Measurements from ENCODE around the gene GRIN1.

GRIN1 gene

GRCh38 chr9:137147793-137148160, 8.8 kb downstream of the GRIN1 start:
- Histone ChIP-seq H3K9me3 (ENCODE audit: low read depth, low read length) (no peaks in the 10 kb centered on the region), H3K9ac (ENCODE audit: insufficient read length) (no peak overlapping the region), H3K27ac (no peak overlapping the region), H3K4me3 (no peak overlapping the region), H3K36me3 (ENCODE audit: insufficient read depth, low read length) (no peaks in the 10 kb centered on the region)
- DNase-seq (ENCODE audit: low read depth, low spot score) = no peak
- TF ChIP-seq FOXP2 (optimal IDR thresholded peaks at IDR 0.05; ENCODE audit: control extremely low read depth, extremely low read length, insufficient read depth) (no peak), EZH2 (IDR thresholded peaks at IDR 0.05) (no peak), POLR2AphosphoS5 (IDR thresholded peaks at IDR 0.05; ENCODE audit: borderline replicate concordance, low read depth, low read length) (no peak)

GRCh38 chr9:137148242-137148641, 9.3 kb downstream of the GRIN1 start:
- no peak overlapping the region for H3K27ac ChIP-seq
- no peak for TF ChIP-seq POLR2AphosphoS5 (IDR thresholded peaks at IDR 0.05; ENCODE audit: borderline replicate concordance, low read depth, low read length)
- TF ChIP-seq EZH2 (IDR thresholded peaks at IDR 0.05) = no peak
- no peak for TF ChIP-seq FOXP2 (optimal IDR thresholded peaks at IDR 0.05; ENCODE audit: control extremely low read depth, extremely low read length, insufficient read depth)
- no peaks in the 10 kb centered on the region for H3K36me3 ChIP-seq (ENCODE audit: insufficient read depth, low read length)
- no peaks in the 10 kb centered on the region for H3K9me3 ChIP-seq (ENCODE audit: low read depth, low read length)
- H3K9ac ChIP-seq (ENCODE audit: insufficient read length) = no peak overlapping the region
- DNase-seq (ENCODE audit: low read depth, low spot score) = no peak
- no peak overlapping the region for H3K4me3 ChIP-seq

GRCh38 chr9:137148661-137149060, 9.7 kb downstream of the GRIN1 start:
- TF ChIP-seq FOXP2 (optimal IDR thresholded peaks at IDR 0.05; ENCODE audit: control extremely low read depth, extremely low read length, insufficient read depth) (no peak), POLR2AphosphoS5 (IDR thresholded peaks at IDR 0.05; ENCODE audit: borderline replicate concordance, low read depth, low read length) (no peak), EZH2 (IDR thresholded peaks at IDR 0.05) (no peak)
- no peak overlapping the region for H3K9ac ChIP-seq (ENCODE audit: insufficient read length)
- H3K9me3 ChIP-seq (ENCODE audit: low read depth, low read length) = no peaks in the 10 kb centered on the region
- no peak overlapping the region for H3K4me3 ChIP-seq
- no peak for DNase-seq (ENCODE audit: low read depth, low spot score)
- no peaks in the 10 kb centered on the region for H3K36me3 ChIP-seq (ENCODE audit: insufficient read depth, low read length)
- H3K27ac ChIP-seq = no peak overlapping the region

- H3K9ac ChIP-seq (ENCODE audit: insufficient read length) = no peak overlapping the region
- H3K27ac ChIP-seq = no peak overlapping the region
- DNase-seq (ENCODE audit: low read depth, low spot score) = no peak
- H3K36me3 ChIP-seq (ENCODE audit: insufficient read depth, low read length) = no peaks in the 10 kb centered on the region
- TF ChIP-seq FOXP2 (optimal IDR thresholded peaks at IDR 0.05; ENCODE audit: control extremely low read depth, extremely low read length, insufficient read depth) (no peak), POLR2AphosphoS5 (IDR thresholded peaks at IDR 0.05; ENCODE audit: borderline replicate concordance, low read depth, low read length) (no peak), EZH2 (IDR thresholded peaks at IDR 0.05) (no peak)
- H3K9me3 ChIP-seq (ENCODE audit: low read depth, low read length) = no peaks in the 10 kb centered on the region
- no peak overlapping the region for H3K4me3 ChIP-seq
These were observed 10.4 kb downstream of the GRIN1 start for GRCh38 chr9:137149363-137149762.

- H3K4me3 ChIP-seq = peak overlapping the region; percentile 47
- H3K9me3 ChIP-seq (ENCODE audit: low read depth, low read length) = no peaks in the 10 kb centered on the region
- H3K27ac ChIP-seq = peak overlapping the region; percentile 46; the same call in 1 of the 2 replicates
- H3K9ac ChIP-seq (ENCODE audit: insufficient read length) = no peak overlapping the region
- TF ChIP-seq FOXP2 (optimal IDR thresholded peaks at IDR 0.05; ENCODE audit: control extremely low read depth, extremely low read length, insufficient read depth) (no peak), POLR2AphosphoS5 (IDR thresholded peaks at IDR 0.05; ENCODE audit: borderline replicate concordance, low read depth, low read length) (no peak), EZH2 (IDR thresholded peaks at IDR 0.05) (no peak)
- peak; percentile 47 for DNase-seq (ENCODE audit: low read depth, low spot score)
- no peaks in the 10 kb centered on the region for H3K36me3 ChIP-seq (ENCODE audit: insufficient read depth, low read length)
These were observed 11.1 kb downstream of the GRIN1 start for GRCh38 chr9:137149942-137150616.

GRCh38 chr9:137150617-137151457, 11.9 kb downstream of the GRIN1 start:
- TF ChIP-seq POLR2AphosphoS5 (IDR thresholded peaks at IDR 0.05; ENCODE audit: borderline replicate concordance, low read depth, low read length) (no peak), EZH2 (IDR thresholded peaks at IDR 0.05) (no peak), FOXP2 (optimal IDR thresholded peaks at IDR 0.05; ENCODE audit: control extremely low read depth, extremely low read length, insufficient read depth) (no peak)
- no peak overlapping the region for H3K9ac ChIP-seq (ENCODE audit: insufficient read length)
- no peaks in the 10 kb centered on the region for H3K9me3 ChIP-seq (ENCODE audit: low read depth, low read length)
- peak; percentile 28 for DNase-seq (ENCODE audit: low read depth, low spot score)
- no peaks in the 10 kb centered on the region for H3K36me3 ChIP-seq (ENCODE audit: insufficient read depth, low read length)
- no peak overlapping the region for H3K4me3 ChIP-seq
- H3K27ac ChIP-seq = peak overlapping the region; percentile 54; the same call in 1 of the 2 replicates

GRCh38 chr9:137152844-137153405, 14.0 kb downstream of the GRIN1 start:
- no peak for TF ChIP-seq EZH2 (IDR thresholded peaks at IDR 0.05)
- TF ChIP-seq POLR2AphosphoS5 (IDR thresholded peaks at IDR 0.05; ENCODE audit: borderline replicate concordance, low read depth, low read length) = no peak
- no peak for TF ChIP-seq FOXP2 (optimal IDR thresholded peaks at IDR 0.05; ENCODE audit: control extremely low read depth, extremely low read length, insufficient read depth)
- no peak overlapping the region for H3K4me3 ChIP-seq
- no peaks in the 10 kb centered on the region for H3K9me3 ChIP-seq (ENCODE audit: low read depth, low read length)
- no peak for DNase-seq (ENCODE audit: low read depth, low spot score)
- no peak overlapping the region for H3K27ac ChIP-seq
- no peaks in the 10 kb centered on the region for H3K36me3 ChIP-seq (ENCODE audit: insufficient read depth, low read length)
- no peak overlapping the region for H3K9ac ChIP-seq (ENCODE audit: insufficient read length)
